NCI-H446 treated with DMSO at 0.1 percent for 48 hours (cell line): Measurements from ENCODE around the gene NMT1.

Experiments used
- DNase-seq: peaks from one replicate; lab custom pipeline; 2025; lab: John Stamatoyannopoulos, UW

Gene NMT1

DNA sequence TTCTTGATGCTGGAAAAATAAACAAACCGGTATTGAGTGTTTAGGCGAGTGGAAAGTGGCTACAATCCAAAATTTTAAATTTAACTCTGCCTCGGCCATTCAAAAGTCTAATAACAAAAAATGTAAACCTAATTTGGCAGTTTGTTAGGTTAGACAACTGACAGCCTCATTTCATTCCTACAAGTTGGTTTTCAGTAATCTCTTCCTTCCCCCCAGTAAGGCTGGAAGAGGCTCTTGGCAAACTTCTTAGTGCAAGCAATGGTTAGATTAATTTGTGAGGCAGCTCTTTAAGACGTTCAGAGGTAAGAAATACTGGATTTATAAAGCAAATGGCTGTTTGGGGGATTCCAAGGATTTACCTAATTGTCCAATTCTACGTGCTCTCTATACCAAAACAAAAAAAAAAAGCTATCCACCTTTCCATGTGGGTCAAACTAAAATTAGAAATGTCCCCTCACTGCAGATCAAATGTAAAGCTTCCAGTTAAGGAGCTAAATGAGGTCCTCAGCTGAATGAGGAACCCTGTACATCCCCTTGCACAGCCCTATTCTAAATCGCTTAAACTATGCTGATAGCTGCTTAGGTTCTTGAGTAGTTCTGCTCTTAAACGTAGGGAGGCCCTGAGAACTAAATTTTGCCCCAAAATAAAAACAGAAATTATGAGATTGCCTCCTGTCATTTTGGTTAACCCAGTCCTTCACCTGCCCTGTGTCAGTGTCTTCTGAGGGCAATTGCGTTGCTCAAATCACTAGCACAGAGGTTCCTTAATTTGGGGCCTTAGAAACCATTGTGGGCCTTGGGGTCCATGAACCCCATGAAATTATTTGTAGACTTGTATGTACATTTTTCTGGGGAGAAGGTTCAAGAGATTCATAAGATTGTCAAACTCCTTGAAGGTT, 90.0 kb downstream of the NMT1 start:
- DNase-seq: no peak

DNA sequence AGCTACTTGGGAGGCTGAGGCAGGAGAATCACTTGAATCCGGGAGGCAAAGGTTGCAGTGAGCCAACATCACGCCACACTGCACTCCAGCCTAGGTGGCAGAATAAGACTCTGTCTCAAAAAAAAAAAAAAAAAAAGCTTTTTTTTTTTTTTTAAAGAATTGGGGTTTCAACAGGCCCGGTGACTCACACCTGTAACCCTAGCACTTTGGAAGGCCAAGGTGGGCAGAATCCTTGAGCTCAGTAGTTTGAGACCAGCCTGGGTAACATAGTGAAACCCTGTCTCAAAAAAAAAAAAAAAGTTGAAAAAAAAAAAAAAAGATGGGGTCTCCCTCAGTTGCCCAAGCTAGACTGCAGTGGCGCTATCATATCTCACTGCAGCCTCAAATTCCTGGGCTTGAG, 93.9 kb downstream of the NMT1 start:
- no peak for DNase-seq

DNA sequence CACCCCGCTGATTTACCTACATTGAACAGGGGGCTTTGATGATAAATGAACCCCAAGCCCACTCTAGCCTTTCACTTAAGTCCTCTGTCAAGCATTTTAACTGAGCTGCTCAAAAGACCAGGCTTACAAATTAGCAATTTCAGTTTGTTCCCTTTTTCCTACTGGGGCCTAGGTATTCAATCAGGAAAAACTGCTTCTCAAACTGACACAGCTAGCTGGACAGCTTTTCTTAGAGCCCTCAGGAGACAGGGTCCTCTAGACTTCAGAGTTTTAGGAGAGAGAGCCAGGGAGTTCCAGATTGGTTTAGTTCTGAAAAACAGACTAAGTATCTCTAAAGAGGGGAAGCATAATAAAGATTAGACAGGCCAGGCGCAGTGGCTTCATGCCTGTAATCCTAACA, 94.4 kb downstream of the NMT1 start:
- DNase-seq: no peak

DNA sequence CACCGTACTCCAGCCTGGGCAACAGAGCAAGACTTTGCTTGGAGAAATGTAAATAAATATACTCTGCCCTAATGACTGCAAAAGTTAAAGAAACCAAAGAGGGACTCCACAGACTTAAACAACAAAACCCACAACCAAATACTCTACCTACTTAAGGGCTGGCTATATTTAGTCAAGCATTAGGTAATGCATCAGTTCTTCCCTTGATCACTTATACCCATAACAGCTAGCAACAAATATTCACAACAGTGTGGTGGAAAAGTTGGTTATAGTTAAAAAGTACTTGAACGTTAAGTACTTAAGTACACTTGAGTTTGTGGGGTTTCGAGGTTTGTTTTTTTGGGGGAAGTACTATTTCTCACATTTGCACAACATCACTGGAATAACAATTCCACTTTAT, 95.1 kb downstream of the NMT1 start:
- DNase-seq: no peak
